HG03442 (cell line): Measurements from ENCODE around the gene KSR2.

Experiments
- ATAC-seq: cut with Tn5 transposase; IDR thresholded peaks from one replicate; pipeline ENCODE4 v1.9.1; 2021; ENCODE audit warnings: mild to moderate bottlenecking, moderate library complexity; ENCODE audit not compliant: unreplicated experiment

KSR2 gene

GRCh38 chr12:117702741-117703140 lies 266.0 kb downstream of the KSR2 start:
- no peak for ATAC-seq

GRCh38 chr12:117699575-117699974 lies 269.2 kb downstream of the KSR2 start:
- no peak for ATAC-seq

GRCh38 chr12:117699118-117699517 lies 269.7 kb downstream of the KSR2 start:
- no peak for ATAC-seq

GRCh38 chr12:117695956-117696355 lies 272.8 kb downstream of the KSR2 start:
- no peak for ATAC-seq

GRCh38 chr12:117692512-117692911 lies 276.3 kb downstream of the KSR2 start:
- ATAC-seq, result no peak

GRCh38 chr12:117689857-117690256 lies 278.9 kb downstream of the KSR2 start:
- no peak for ATAC-seq

- ATAC-seq, result no peak
These were observed 280.3 kb downstream of the KSR2 start for GRCh38 chr12:117688446-117688845.

GRCh38 chr12:117686911-117687377 lies 281.8 kb downstream of the KSR2 start:
- ATAC-seq, result no peak

GRCh38 chr12:117686210-117686609 lies 282.6 kb downstream of the KSR2 start:
- ATAC-seq, result no peak

GRCh38 chr12:117685110-117685926 lies 283.5 kb downstream of the KSR2 start:
- ATAC-seq, result no peak

GRCh38 chr12:117684471-117684870 lies 284.3 kb downstream of the KSR2 start:
- no peak for ATAC-seq

- no peak for ATAC-seq
These were observed 288.5 kb downstream of the KSR2 start for GRCh38 chr12:117680312-117680711.

GRCh38 chr12:117679776-117680175 lies 289.0 kb downstream of the KSR2 start:
- ATAC-seq, result no peak

- ATAC-seq, result no peak
These were observed 294.0 kb downstream of the KSR2 start for GRCh38 chr12:117674763-117675162.

- ATAC-seq, result no peak
These were observed 294.5 kb downstream of the KSR2 start for GRCh38 chr12:117674313-117674712.

- no peak for ATAC-seq
These were observed 297.1 kb downstream of the KSR2 start for GRCh38 chr12:117671734-117672133.

GRCh38 chr12:117664169-117664568 lies 304.6 kb downstream of the KSR2 start:
- ATAC-seq, result no peak

GRCh38 chr12:117662620-117663395 lies 306.0 kb downstream of the KSR2 start:
- ATAC-seq, result no peak

- ATAC-seq, result no peak
These were observed 306.6 kb downstream of the KSR2 start for GRCh38 chr12:117662220-117662619.

- ATAC-seq, result no peak
These were observed 307.3 kb downstream of the KSR2 start for GRCh38 chr12:117661471-117661870.

GRCh38 chr12:117660896-117661295 lies 307.9 kb downstream of the KSR2 start:
- no peak for ATAC-seq

GRCh38 chr12:117658226-117658625 lies 310.6 kb downstream of the KSR2 start:
- no peak for ATAC-seq
